ENCODE results near the gene WHAMM.
"Not testable (repeated sequence)": the region's sequence is repeated elsewhere in the genome, so short reads cannot be mapped to it uniquely, and the experiment has no call there.

The WHAMM gene

GRCh38 chr15:82803793-82804574 is 5.4 kb upstream of the WHAMM start:
- DNase-seq (ENCODE audit: low spot score), result no peak

- DNase-seq (ENCODE audit: low spot score), result no peak
Measured at GRCh38 chr15:82804575-82804949, 4.9 kb upstream of the WHAMM start.

GRCh38 chr15:82805994-82806406 is 3.4 kb upstream of the WHAMM start, which contains the start of gene FSD2:
TSS of gene FSD2 (minus strand) at chr15:82806069. CDS start at chr15:82787390, 18,679 bp downstream.
- DNase-seq (ENCODE audit: low spot score), result no peak

- DNase-seq (ENCODE audit: low spot score), result no peak
Measured at GRCh38 chr15:82807920-82808633, 1.4 kb upstream of the WHAMM start.

- DNase-seq (ENCODE audit: low spot score), result no peak
Measured at GRCh38 chr15:82808634-82809041, 790 bp upstream of the WHAMM start.

- peak; percentile 79 for DNase-seq (ENCODE audit: low spot score)
Measured at GRCh38 chr15:82810061-82810889, 847 bp downstream of the WHAMM start.

- no peak for DNase-seq (ENCODE audit: low spot score)
Measured at GRCh38 chr15:82810890-82811426, 1.5 kb downstream of the WHAMM start.

GRCh38 chr15:82812994-82813393 is 3.6 kb downstream of the WHAMM start:
- no peak for DNase-seq (ENCODE audit: low spot score)

- no peak for DNase-seq (ENCODE audit: low spot score)
Measured at GRCh38 chr15:82820128-82820527, 10.7 kb downstream of the WHAMM start.

GRCh38 chr15:82821396-82821795 is 12.0 kb downstream of the WHAMM start:
- DNase-seq (ENCODE audit: low spot score), result not testable (repeated sequence)

GRCh38 chr15:82821851-82822250 is 12.4 kb downstream of the WHAMM start:
- DNase-seq (ENCODE audit: low spot score), result not testable (repeated sequence)

GRCh38 chr15:82823049-82823448 is 13.6 kb downstream of the WHAMM start:
- DNase-seq (ENCODE audit: low spot score), result no peak

- no peak for DNase-seq (ENCODE audit: low spot score)
Measured at GRCh38 chr15:82828075-82828474, 18.6 kb downstream of the WHAMM start.

GRCh38 chr15:82829234-82829633 is 19.8 kb downstream of the WHAMM start:
- no peak for DNase-seq (ENCODE audit: low spot score)

- no peak for DNase-seq (ENCODE audit: low spot score)
Measured at GRCh38 chr15:82830427-82831173, 21.2 kb downstream of the WHAMM start.

- DNase-seq (ENCODE audit: low spot score), result no peak
Measured at GRCh38 chr15:82831894-82832600, 22.6 kb downstream of the WHAMM start.

GRCh38 chr15:82832601-82833361 is 23.4 kb downstream of the WHAMM start:
- no peak for DNase-seq (ENCODE audit: low spot score)

- no peak for DNase-seq (ENCODE audit: low spot score)
Measured at GRCh38 chr15:82833362-82833682, 23.9 kb downstream of the WHAMM start.

- no peak for DNase-seq (ENCODE audit: low spot score)
Measured at GRCh38 chr15:82835391-82835917, 26.0 kb downstream of the WHAMM start.

Measured in D341Med (cell line).